Glutamatergic neuron (in vitro differentiated cells): ENCODE results near the gene N4BP2L1. TPM values are rescaled to one million over a fixed set of nuclear protein-coding genes. Genes with fewer than 3 reads are reported as not detected.

Experiments used
- DNase-seq: peaks from one replicate; pipeline ENCODE4 v3.0.0; 2022
- H3K27ac Mint-ChIP-seq: one replicate; pipeline ENCODE4 v1.8.0; 2020; ENCODE audit warnings: mild to moderate bottlenecking, mixed read lengths, inconsistent platforms; ENCODE audit not compliant: unreplicated experiment
- H3K27me3 Mint-ChIP-seq: one replicate; pipeline ENCODE4 v1.8.0; 2020; ENCODE audit warnings: mild to moderate bottlenecking, moderate library complexity, mixed read lengths, inconsistent platforms; ENCODE audit not compliant: unreplicated experiment
- H3K36me3 Mint-ChIP-seq: one replicate; pipeline ENCODE4 v1.8.0; 2020; ENCODE audit warnings: mild to moderate bottlenecking, mixed read lengths, inconsistent platforms; ENCODE audit not compliant: unreplicated experiment
- H3K4me1 Mint-ChIP-seq: one replicate; pipeline ENCODE4 v1.8.0; 2020; ENCODE audit warnings: mild to moderate bottlenecking, low read depth, mixed read lengths, inconsistent platforms; ENCODE audit not compliant: unreplicated experiment
- H3K4me3 Mint-ChIP-seq: one replicate; pipeline ENCODE4 v1.8.0; 2020; ENCODE audit warnings: mild to moderate bottlenecking, mixed read lengths, inconsistent platforms; ENCODE audit not compliant: unreplicated experiment
- H3K9me3 Mint-ChIP-seq: one replicate; pipeline ENCODE4 v1.8.0; 2020; ENCODE audit warnings: mild to moderate bottlenecking, moderate library complexity, mixed read lengths, inconsistent platforms; ENCODE audit not compliant: unreplicated experiment
- CTCF ChIP-seq: fragments of 200-600 bp; sonication (generic); IDR thresholded peaks from one replicate; pipeline ENCODE4 v1.5.0; 2021; ENCODE audit not compliant: partially characterized antibody, unreplicated experiment
- total RNA-seq: library from RNA; stranded (reverse); fragmentation: NEBNext Ultra II Directional; extraction: Animal tissue kit (Norgen Biotek cat#: 25700); gene quantifications from one replicate; pipeline ENCODE4 v1.2.1, GENCODE V29; 2021; ENCODE audit not compliant: unreplicated experiment

The N4BP2L1 gene
- total RNA-seq, 1 donor from 2014 or later, result 1.9 TPM

GRCh38 chr13:32455594-32455903 is 27.6 kb upstream of the N4BP2L1 start:
- H3K27me3 Mint-ChIP-seq, result no peaks in the 10 kb centered on the region
- DNase-seq, result no peak
- peaks cover 32% of the 10 kb centered on the region for H3K36me3 Mint-ChIP-seq
- H3K4me1 Mint-ChIP-seq, result no peaks in the 10 kb centered on the region
- H3K27ac Mint-ChIP-seq, result peak overlapping the region; percentile 22
- no peaks in the 10 kb centered on the region for H3K9me3 Mint-ChIP-seq
- TF ChIP-seq CTCF, result no peak
- H3K4me3 Mint-ChIP-seq, result no peak overlapping the region

- H3K36me3 Mint-ChIP-seq, result peaks cover 32% of the 10 kb centered on the region
- no peaks in the 10 kb centered on the region for H3K9me3 Mint-ChIP-seq
- no peak for DNase-seq
- no peak for TF ChIP-seq CTCF
- no peaks in the 10 kb centered on the region for H3K27me3 Mint-ChIP-seq
- H3K4me1 Mint-ChIP-seq, result no peaks in the 10 kb centered on the region
- H3K4me3 Mint-ChIP-seq, result no peak overlapping the region
- no peak overlapping the region for H3K27ac Mint-ChIP-seq
Observed at GRCh38 chr13:32454886-32455593, 27.1 kb upstream of the N4BP2L1 start.

- H3K27ac Mint-ChIP-seq, result no peak overlapping the region
- no peak overlapping the region for H3K4me3 Mint-ChIP-seq
Observed at GRCh38 chr13:32453981-32454380, 26.1 kb upstream of the N4BP2L1 start.

GRCh38 chr13:32448972-32449371 is 21.0 kb upstream of the N4BP2L1 start:
- DNase-seq, result no peak

More at GRCh38 chr13:32453981-32454380, 26.1 kb upstream of the N4BP2L1 start:
- H3K27me3 Mint-ChIP-seq, result no peaks in the 10 kb centered on the region
- H3K9me3 Mint-ChIP-seq, result no peaks in the 10 kb centered on the region
- H3K4me1 Mint-ChIP-seq, result no peaks in the 10 kb centered on the region
- H3K36me3 Mint-ChIP-seq, result peaks cover 32% of the 10 kb centered on the region
- no peak for TF ChIP-seq CTCF
- no peak for DNase-seq

More at GRCh38 chr13:32448972-32449371, 21.0 kb upstream of the N4BP2L1 start:
- no peak for TF ChIP-seq CTCF
- Mint-ChIP-seq H3K27ac (no peak overlapping the region), H3K27me3 (no peaks in the 10 kb centered on the region), H3K4me1 (peaks cover 12% of the 10 kb centered on the region), H3K9me3 (no peaks in the 10 kb centered on the region), H3K4me3 (no peak overlapping the region), H3K36me3 (peaks cover 5% of the 10 kb centered on the region)
